Stimulated activated naive B cell treated with anti-CD40 and anti-IgM and Interleukin-4, amounts not matched to agents 10 μg/mL and 1 μg/mL and 100 μg/mL, for 72 hours (primary cell): ENCODE results near the gene TSC22D2.

Experiments used
- ATAC-seq, 2 donors: fragments of 150-1000 bp; cut with Tn5 transposase; replicated peaks; 2 replicates each; pipeline ENCODE4 v1.10.0; 2021; ENCODE audit warnings: moderate library complexity in 1 of 2
- DNase-seq: peaks from one replicate; pipeline ENCODE4 v3.0.0; 2021
- H3K27ac Mint-ChIP-seq: one replicate; pipeline ENCODE4 v1.8.0; 2022; ENCODE audit warnings: mild to moderate bottlenecking, mixed read lengths
- H3K27me3 Mint-ChIP-seq, 2 donors: one replicate each; pipeline ENCODE4 v1.8.0; 2022; ENCODE audit warnings: mixed read lengths in 2 of 2
- H3K36me3 Mint-ChIP-seq, 2 donors: one replicate each; pipeline ENCODE4 v1.8.0; 2022; ENCODE audit warnings: mixed read lengths in 2 of 2, mild to moderate bottlenecking in 1 of 2
- H3K4me1 Mint-ChIP-seq, 2 donors: one replicate each; pipeline ENCODE4 v1.8.0; 2022; ENCODE audit warnings: mixed read lengths in 2 of 2, mild to moderate bottlenecking in 1 of 2
- H3K4me3 Mint-ChIP-seq, 2 donors: one replicate each; pipeline ENCODE4 v1.8.0; 2022; ENCODE audit warnings: mild to moderate bottlenecking in 2 of 2, mixed read lengths in 2 of 2, moderate library complexity in 1 of 2
- H3K9me3 Mint-ChIP-seq, 2 donors: one replicate each; pipeline ENCODE4 v1.8.0; 2022; ENCODE audit warnings: mixed read lengths in 2 of 2, mild to moderate bottlenecking in 1 of 2

Gene TSC22D2

DNA sequence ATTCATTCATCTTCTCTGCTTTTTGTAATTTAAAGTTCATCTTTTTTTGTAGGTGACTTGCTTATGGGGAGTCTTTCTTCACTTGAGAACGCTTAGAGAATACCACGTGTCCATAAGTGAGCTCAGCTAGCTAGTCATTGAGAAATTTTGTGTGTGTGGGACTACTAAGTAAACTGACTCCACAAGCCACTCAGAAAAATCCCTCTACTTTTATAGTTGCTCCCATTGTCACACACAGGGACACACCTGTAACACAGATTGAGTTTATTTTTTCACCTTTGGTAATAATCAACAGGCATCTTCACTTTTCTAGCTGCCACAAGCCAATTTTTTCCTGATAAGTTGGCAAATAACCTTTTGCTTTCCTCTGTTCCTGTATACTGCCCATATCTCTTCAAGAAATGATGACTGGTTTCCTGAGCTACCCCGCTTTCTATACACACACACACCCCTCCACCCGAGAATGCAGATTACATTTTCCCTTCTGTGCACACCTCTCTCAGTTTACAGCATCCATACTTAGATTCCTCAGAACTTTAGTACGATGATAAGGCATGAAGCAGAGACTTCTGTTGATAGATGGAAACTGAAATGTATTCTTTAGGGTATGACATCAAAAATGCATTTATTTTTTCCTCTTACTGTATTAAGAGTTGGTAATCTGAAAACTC lies 4.6 kb downstream of the TSC22D2 start:
- H3K4me3 Mint-ChIP-seq: peak overlapping the region; percentile 92 to 94
- peak overlapping the region; percentile 7 for H3K27ac Mint-ChIP-seq
- H3K36me3 Mint-ChIP-seq: peaks cover 47 to 67% of the 10 kb centered on the region in 2 donors
- ATAC-seq (no peak), DNase-seq (no peak)
- H3K9me3 Mint-ChIP-seq: no peaks in the 10 kb centered on the region
- H3K27me3 Mint-ChIP-seq: no peaks in the 10 kb centered on the region
- H3K4me1 Mint-ChIP-seq: peaks cover 20 to 50% of the 10 kb centered on the region in 2 donors

- ATAC-seq: no peak
- no peaks in the 10 kb centered on the region for H3K9me3 Mint-ChIP-seq
- H3K4me1 Mint-ChIP-seq: peaks cover 27 to 62% of the 10 kb centered on the region in 2 donors
- no peaks in the 10 kb centered on the region for H3K27me3 Mint-ChIP-seq
- DNase-seq: no peak
- H3K27ac Mint-ChIP-seq: no peak overlapping the region
- peaks cover 43 to 71% of the 10 kb centered on the region in 2 donors for H3K36me3 Mint-ChIP-seq
- peak overlapping the region; percentile 62 to 68 for H3K4me3 Mint-ChIP-seq
These were observed 6.2 kb downstream of the TSC22D2 start for GRCh38 chr3:150414258-150414657.

GRCh38 chr3:150414959-150415358 lies 6.9 kb downstream of the TSC22D2 start:
- DNase-seq (no peak), ATAC-seq (no peak)
- peak overlapping the region; percentile 62 to 68 for H3K4me3 Mint-ChIP-seq
- H3K27ac Mint-ChIP-seq: no peak overlapping the region
- H3K9me3 Mint-ChIP-seq: no peaks in the 10 kb centered on the region
- H3K4me1 Mint-ChIP-seq: peaks cover 28 to 68% of the 10 kb centered on the region in 2 donors
- H3K36me3 Mint-ChIP-seq: peaks cover 40 to 69% of the 10 kb centered on the region in 2 donors
- H3K27me3 Mint-ChIP-seq: no peaks in the 10 kb centered on the region

DNA sequence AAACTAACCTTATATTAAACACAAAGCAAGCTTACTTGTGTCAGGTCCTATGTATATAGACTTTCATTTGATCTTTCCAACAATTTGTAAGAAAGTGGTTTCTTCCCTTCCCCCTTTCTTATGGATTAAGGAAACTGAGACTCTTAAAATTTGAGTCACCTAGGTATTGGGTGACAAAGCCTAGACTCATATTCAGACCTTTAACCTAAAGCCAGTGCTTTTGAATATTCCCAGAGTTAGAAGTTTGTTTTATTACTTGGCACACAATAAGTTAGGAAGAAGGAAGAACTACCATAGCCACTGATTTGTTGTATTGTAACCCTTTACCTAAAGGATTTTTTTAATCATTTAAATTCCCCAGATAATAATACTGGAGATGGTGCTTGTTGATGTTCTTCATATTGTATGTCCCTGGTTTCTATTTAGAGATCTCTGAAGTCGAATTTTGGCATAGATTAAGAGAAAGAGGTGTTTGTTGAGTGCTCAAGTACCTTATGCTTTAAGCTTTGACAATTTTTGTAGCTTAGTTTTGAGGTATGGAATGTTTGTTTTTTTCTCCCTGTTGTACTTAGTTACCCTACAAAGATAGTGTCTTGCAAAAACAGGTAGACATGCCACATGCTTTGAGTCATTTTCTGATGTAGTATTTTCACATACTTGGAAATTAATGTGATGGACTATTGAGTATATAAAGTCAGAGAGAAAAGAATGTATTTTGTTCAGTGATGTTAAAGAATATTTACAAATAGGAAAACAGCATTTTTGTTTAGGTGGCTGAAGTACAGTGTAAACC lies 11.2 kb downstream of the TSC22D2 start:
- no peak overlapping the region for H3K27ac Mint-ChIP-seq
- H3K9me3 Mint-ChIP-seq: no peaks in the 10 kb centered on the region
- ATAC-seq (no peak), DNase-seq (no peak)
- H3K36me3 Mint-ChIP-seq: peaks cover 19 to 50% of the 10 kb centered on the region in 2 donors
- peaks cover 28 to 60% of the 10 kb centered on the region in 2 donors for H3K4me1 Mint-ChIP-seq
- H3K4me3 Mint-ChIP-seq: no peak overlapping the region
- no peaks in the 10 kb centered on the region for H3K27me3 Mint-ChIP-seq

DNA sequence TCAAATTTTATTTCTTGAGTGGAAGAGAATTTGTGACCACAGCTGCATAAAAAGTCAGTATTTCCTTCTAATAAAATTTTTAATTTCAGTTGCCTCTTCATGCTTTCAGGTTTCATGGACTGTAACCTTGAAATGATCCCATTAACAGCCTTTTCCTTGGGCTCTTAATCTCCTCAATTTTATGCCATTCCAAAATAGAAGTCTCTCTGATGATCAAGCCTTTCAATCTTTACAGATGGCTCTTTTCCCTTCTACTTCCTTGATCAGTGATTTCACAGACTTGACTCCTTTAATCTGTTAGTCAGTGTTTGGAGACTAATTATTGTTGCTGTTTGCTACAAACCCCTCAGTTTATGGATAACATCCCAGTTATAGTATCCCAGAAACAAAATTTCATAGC lies 11.9 kb downstream of the TSC22D2 start:
- Mint-ChIP-seq H3K27me3 (no peaks in the 10 kb centered on the region), H3K27ac (no peak overlapping the region), H3K36me3 (peaks cover 19 to 43% of the 10 kb centered on the region in 2 donors), H3K9me3 (no peaks in the 10 kb centered on the region), H3K4me3 (no peak overlapping the region), H3K4me1 (peaks cover 25 to 53% of the 10 kb centered on the region in 2 donors)
- ATAC-seq (no peak), DNase-seq (no peak)

- no peak for DNase-seq
- Mint-ChIP-seq H3K27ac (no peak overlapping the region), H3K4me1 (peaks cover 25 to 49% of the 10 kb centered on the region in 2 donors), H3K27me3 (no peaks in the 10 kb centered on the region), H3K9me3 (no peaks in the 10 kb centered on the region), H3K4me3 (no peak overlapping the region), H3K36me3 (peaks cover 16 to 38% of the 10 kb centered on the region in 2 donors)
- ATAC-seq: no peak
These were observed 13.2 kb downstream of the TSC22D2 start for GRCh38 chr3:150421256-150421655.

DNA sequence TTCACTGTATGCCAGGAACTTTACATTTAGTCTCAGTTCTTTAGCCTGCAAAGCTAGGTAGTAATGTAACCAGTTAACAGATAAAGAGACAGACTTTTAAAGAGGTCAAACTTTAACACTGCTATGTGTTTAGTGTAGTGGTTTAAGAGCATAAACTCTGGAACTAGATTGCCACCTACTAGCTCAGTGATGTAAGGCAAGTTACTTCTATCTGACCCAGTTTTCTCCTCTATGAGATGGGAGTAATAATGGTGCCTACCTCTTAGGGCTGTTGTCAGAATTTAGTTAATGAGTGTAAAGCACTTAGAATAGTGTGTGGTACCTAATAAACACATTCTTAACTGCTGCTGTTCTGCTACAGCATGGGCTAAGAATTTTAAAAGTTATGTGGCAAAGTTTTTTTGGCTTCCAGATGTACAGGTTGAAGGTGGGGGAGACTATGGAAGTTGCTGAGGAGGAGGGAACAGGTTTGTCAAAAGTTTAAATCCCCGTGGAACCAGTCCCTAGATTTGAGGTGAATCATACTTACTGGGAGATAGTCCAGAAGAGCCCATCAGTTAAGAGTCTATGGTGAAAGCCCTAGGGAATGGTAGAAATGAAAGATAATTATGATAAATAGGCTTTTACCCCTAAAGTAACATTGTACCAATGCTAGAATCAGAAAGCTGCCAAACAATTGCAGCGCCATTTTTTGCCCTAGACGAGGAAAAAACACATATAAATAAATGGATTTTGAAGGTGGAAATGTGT lies 13.9 kb downstream of the TSC22D2 start:
- H3K27ac Mint-ChIP-seq: peak overlapping the region; percentile 3
- H3K36me3 Mint-ChIP-seq: peaks cover 18 to 42% of the 10 kb centered on the region in 2 donors
- H3K4me3 Mint-ChIP-seq: no peak overlapping the region
- no peak for ATAC-seq
- no peak for DNase-seq
- no peaks in the 10 kb centered on the region for H3K9me3 Mint-ChIP-seq
- H3K27me3 Mint-ChIP-seq: no peaks in the 10 kb centered on the region
- H3K4me1 Mint-ChIP-seq: peaks cover 29 to 56% of the 10 kb centered on the region in 2 donors

DNA sequence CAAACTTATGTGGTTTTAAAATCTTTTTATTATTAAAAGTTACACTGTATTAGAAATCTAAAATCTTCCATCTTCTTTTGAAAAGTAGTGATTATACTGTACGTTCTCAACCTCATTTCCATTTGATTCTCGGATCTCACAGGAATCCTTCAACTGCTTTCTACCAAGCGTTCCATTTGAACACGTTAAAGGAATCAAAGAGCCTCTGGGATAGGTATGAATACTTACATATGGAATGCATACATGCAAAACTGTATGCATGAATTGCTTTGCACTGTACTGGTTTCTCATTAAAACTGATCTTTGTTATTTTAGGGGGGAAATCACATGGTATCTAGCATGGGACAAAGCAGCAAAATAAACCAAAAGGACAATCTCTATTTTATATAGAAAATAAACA lies 14.8 kb downstream of the TSC22D2 start:
- ATAC-seq (no peak), DNase-seq (no peak)
- H3K4me1 Mint-ChIP-seq: peaks cover 25 to 56% of the 10 kb centered on the region in 2 donors
- peaks cover 16 to 38% of the 10 kb centered on the region in 2 donors for H3K36me3 Mint-ChIP-seq
- no peaks in the 10 kb centered on the region for H3K9me3 Mint-ChIP-seq
- H3K27ac Mint-ChIP-seq: no peak overlapping the region
- H3K4me3 Mint-ChIP-seq: no peak overlapping the region
- no peaks in the 10 kb centered on the region for H3K27me3 Mint-ChIP-seq

DNA sequence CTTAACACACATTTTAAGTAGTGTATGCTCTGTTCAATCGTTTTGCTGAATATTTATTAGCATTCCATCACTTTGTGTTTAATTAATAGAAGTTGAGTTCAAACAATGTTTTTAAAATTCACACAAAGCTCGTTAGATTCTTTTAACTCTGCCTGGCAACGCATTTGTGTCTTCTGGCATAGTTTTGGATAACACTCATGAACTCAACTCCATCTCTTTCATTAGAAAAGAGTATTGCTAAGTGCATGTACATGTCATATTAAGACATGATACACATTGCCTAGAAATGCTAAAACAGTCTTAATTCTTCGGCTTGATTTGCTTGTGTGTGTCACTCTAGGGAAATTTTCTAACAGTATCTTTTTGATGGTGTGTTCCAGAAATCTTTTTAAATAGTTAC lies 15.7 kb downstream of the TSC22D2 start:
- Mint-ChIP-seq H3K36me3 (peaks cover 21 to 39% of the 10 kb centered on the region in 2 donors), H3K4me1 (peaks cover 25 to 54% of the 10 kb centered on the region in 2 donors), H3K27me3 (no peaks in the 10 kb centered on the region), H3K9me3 (no peaks in the 10 kb centered on the region), H3K27ac (no peak overlapping the region), H3K4me3 (no peak overlapping the region)
- DNase-seq: no peak
- ATAC-seq: no peak

DNA sequence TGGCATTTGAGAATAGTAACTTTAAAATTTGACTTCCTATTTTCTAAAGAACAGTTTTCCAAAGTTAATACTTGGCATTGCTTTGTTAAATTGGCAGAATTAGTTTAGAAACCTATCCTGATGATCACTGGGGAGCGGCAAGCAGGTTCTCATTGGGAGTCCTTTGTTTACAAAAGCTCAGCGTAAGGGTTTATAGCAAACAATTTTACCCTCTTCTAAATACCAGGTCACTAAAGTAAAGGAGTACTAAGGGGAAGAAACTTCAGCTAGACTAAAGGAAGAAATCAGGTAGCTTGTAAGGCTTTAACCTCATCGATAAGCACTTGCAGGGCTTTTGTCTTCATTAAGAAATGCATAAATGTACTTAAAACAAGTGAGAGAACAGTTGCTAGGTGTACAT lies 18.2 kb downstream of the TSC22D2 start:
- no peaks in the 10 kb centered on the region for H3K9me3 Mint-ChIP-seq
- no peak overlapping the region for H3K27ac Mint-ChIP-seq
- H3K27me3 Mint-ChIP-seq: no peaks in the 10 kb centered on the region
- peaks cover 28 to 46% of the 10 kb centered on the region in 2 donors for H3K36me3 Mint-ChIP-seq
- no peak for ATAC-seq
- DNase-seq: no peak
- H3K4me1 Mint-ChIP-seq: peaks cover 35 to 62% of the 10 kb centered on the region in 2 donors
- no peak overlapping the region for H3K4me3 Mint-ChIP-seq

DNA sequence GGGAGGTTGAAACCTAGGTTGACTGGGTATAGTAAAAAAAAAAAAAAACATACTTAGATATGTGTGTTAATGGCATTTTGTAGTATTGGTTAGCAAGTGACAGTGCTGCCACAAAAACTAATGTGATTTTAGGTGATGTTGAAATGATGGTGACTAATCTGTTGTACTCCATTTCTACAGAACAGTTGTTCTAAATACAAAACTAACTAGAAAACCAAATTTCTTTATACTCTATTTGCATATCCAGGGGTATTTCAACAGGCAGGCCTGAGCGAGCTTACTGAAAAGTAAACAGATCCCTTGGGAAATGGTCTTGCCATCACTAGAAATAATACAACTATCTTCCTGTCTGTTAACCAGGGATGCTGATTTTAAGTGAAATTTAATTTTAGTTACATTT lies 20.5 kb downstream of the TSC22D2 start:
- no peaks in the 10 kb centered on the region for H3K9me3 Mint-ChIP-seq
- peak overlapping the region; percentile 76 for H3K27ac Mint-ChIP-seq
- H3K36me3 Mint-ChIP-seq: peaks cover 24 to 46% of the 10 kb centered on the region in 2 donors
- peak overlapping the region in 1 of 2 donors; percentile 39 for H3K4me3 Mint-ChIP-seq
- no peaks in the 10 kb centered on the region for H3K27me3 Mint-ChIP-seq
- peaks cover 32 to 55% of the 10 kb centered on the region in 2 donors for H3K4me1 Mint-ChIP-seq
- DNase-seq (no peak), ATAC-seq (peak; percentile 52 to 79)

GRCh38 chr3:150429767-150430671 lies 21.9 kb downstream of the TSC22D2 start:
- no peak for ATAC-seq
- H3K27me3 Mint-ChIP-seq: no peaks in the 10 kb centered on the region
- peak overlapping the region in 1 of 2 donors; percentile 10 for H3K4me3 Mint-ChIP-seq
- no peak for DNase-seq
- H3K27ac Mint-ChIP-seq: peak overlapping the region; percentile 0
- peaks cover 34 to 63% of the 10 kb centered on the region in 2 donors for H3K4me1 Mint-ChIP-seq
- H3K9me3 Mint-ChIP-seq: no peaks in the 10 kb centered on the region
- peaks cover 26 to 50% of the 10 kb centered on the region in 2 donors for H3K36me3 Mint-ChIP-seq

GRCh38 chr3:150433347-150433746 lies 25.2 kb downstream of the TSC22D2 start:
- DNase-seq: no peak
- H3K27me3 Mint-ChIP-seq: no peaks in the 10 kb centered on the region
- H3K9me3 Mint-ChIP-seq: no peaks in the 10 kb centered on the region
- no peak overlapping the region for H3K27ac Mint-ChIP-seq
- H3K4me3 Mint-ChIP-seq: no peak overlapping the region
- H3K36me3 Mint-ChIP-seq: peaks cover 9 to 30% of the 10 kb centered on the region in 2 donors
- H3K4me1 Mint-ChIP-seq: peaks cover 18 to 34% of the 10 kb centered on the region in 2 donors
- ATAC-seq: no peak
